Naive thymus-derived CD8-positive, alpha-beta T cell (primary cell): ENCODE measurements around the gene ADSS1. TPM values are rescaled to one million over a fixed set of nuclear protein-coding genes. Genes with fewer than 3 reads are reported as not detected.

Experiments
- ATAC-seq, 2 donors: fragments of 150-1000 bp; cut with Tn5 transposase in 1 of 2; sonication (Bioruptor Pico), chemical (Tn5 transposase) in 1 of 2; 1 replicate in 1 of 2; 2 replicates in 1 of 2; pipeline ENCODE4 v1.10.0; 2021; ENCODE audit warnings: mild to moderate bottlenecking in 2 of 2, moderate library complexity in 2 of 2
- POLR2A ChIA-PET: fragments of 350-600 bp; sonication (Branson Sonifier 250); formaldehyde crosslinking; loops from one replicate; lab custom pipeline; 2021; ENCODE audit warnings: antibody characterized with exemption; lab: Charles Lee
- DNase-seq, 10 donors: peaks; one replicate each; pipeline versions ENCODE4 v3.0.0 to v3.0.0-alpha.2; 2020 to 2022
- H3K27ac Mint-ChIP-seq, 10 donors: one replicate each; pipeline ENCODE4 v1.8.0; 2020 to 2022; ENCODE audit warnings: mild to moderate bottlenecking in 10 of 10, mixed read lengths in 10 of 10, moderate library complexity in 4 of 10, inconsistent platforms in 1 of 10
- H3K27me3 Mint-ChIP-seq, 5 donors: one replicate each; pipeline ENCODE4 v1.8.0; 2021 to 2022; ENCODE audit warnings: mixed read lengths in 5 of 5
- H3K36me3 Mint-ChIP-seq, 3 donors: one replicate each; pipeline ENCODE4 v1.8.0; 2020 to 2022; ENCODE audit warnings: mixed read lengths in 3 of 3, mild to moderate bottlenecking in 2 of 3, inconsistent platforms in 1 of 3
- H3K4me1 Mint-ChIP-seq, 4 donors: one replicate each; pipeline ENCODE4 v1.8.0; 2021 to 2022; ENCODE audit warnings: mixed read lengths in 4 of 4
- H3K4me3 Mint-ChIP-seq, 10 donors: one replicate each; pipeline ENCODE4 v1.8.0; 2020 to 2022; ENCODE audit warnings: mild to moderate bottlenecking in 10 of 10, mixed read lengths in 10 of 10, moderate library complexity in 6 of 10, inconsistent platforms in 1 of 10
- H3K9me3 Mint-ChIP-seq, 9 donors: one replicate each; pipeline ENCODE4 v1.8.0; 2020 to 2022; ENCODE audit warnings: mixed read lengths in 9 of 9, mild to moderate bottlenecking in 3 of 9, inconsistent platforms in 1 of 9, moderate library complexity in 1 of 9
- microRNA-seq: library from miRNA; unstranded; fragments of <30 nt; microRNA quantifications from one replicate; pipeline ENCODE4 v1.2.0, GENCODE V29; 2022; ENCODE audit warnings: borderline microRNAs expressed
- polyA plus RNA-seq, 3 donors: library from polyadenylated mRNA; unstranded; fragments of 300-500 nt; fragmentation: Illumina TruSeq; gene quantifications; one replicate each; pipeline ENCODE4 v1.2.3, GENCODE V29; 2021
- total RNA-seq, 8 experiments: library from RNA in 2 of 8; stranded (reverse) in 2 of 8; gene quantifications; one replicate each; pipeline ENCODE4 v1.2.3 and lab custom pipeline; 2021 to 2026

Gene ADSS1
- total and polyA plus RNA-seq, 5 experiments from 2014 or later = 0.61 to 5.5 (median 3.1) TPM

DNA sequence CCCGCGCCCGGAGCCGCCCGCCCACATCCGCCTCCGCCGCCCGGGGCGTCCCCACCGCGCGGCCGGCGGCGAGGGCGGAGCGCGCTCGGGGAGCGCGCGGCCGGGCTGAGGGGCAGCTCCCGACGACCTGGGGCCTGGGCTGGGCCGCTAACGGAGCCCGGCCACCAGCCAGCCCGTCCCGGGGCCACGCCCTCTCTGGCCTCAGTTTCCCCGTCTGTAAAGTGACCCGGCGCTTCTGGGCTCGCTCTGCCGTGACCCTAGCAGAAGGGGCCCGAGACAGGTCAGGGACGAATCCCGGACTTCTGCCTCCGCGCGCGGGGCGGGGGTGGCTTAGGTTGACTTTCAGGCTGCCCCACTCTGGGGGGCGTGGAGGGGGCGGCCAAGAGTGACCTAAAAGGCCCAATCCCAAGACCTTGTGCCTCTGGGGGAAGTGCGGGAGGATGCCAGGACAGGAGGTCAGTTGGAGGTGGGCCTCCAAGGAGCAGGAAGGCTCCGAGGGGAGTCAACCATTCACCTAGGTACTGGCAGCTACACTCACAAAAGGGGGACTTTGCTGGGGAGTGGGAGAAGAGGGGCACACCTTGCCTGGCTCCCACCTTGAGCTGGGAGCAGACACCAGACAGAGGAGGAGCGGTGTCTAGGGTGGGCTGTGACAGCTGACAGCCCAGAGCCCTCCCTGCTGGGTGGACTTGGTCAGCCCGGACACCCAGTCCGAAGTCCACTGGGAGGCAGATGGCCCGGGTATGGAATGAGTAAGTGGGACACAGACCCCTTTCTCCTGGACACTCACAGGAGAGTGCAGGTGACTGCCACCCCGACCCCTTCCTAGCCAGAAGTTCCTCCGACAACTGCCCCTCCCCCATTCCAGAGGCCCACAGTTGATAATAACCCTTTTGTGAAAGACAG lies 72.0 kb downstream of the ADSS1 start:
- POLR2A ChIA-PET = interaction anchor here (1.5 kb wide), 1 partner anchor 43 kb away, joined by 5 read pairs; the partner anchor contains the start of gene SIVA1
- Mint-ChIP-seq H3K27ac (peak overlapping the region; percentile 19 to 93 (median 86)), H3K4me3 (peak overlapping the region; percentile 64 to 87 (median 74)), H3K27me3 (no peaks in the 10 kb centered on the region), H3K4me1 (peaks cover 19 to 56% (median 52%) of the 10 kb centered on the region in 4 donors), H3K9me3 (no peaks in the 10 kb centered on the region), H3K36me3 (peaks cover 0 to 3% (median 0%) of the 10 kb centered on the region in 3 donors)
- DNase-seq (peak in 5 of 10 donors; percentile 30 to 71 (median 54)), ATAC-seq (peak; percentile 52 to 56)

DNA sequence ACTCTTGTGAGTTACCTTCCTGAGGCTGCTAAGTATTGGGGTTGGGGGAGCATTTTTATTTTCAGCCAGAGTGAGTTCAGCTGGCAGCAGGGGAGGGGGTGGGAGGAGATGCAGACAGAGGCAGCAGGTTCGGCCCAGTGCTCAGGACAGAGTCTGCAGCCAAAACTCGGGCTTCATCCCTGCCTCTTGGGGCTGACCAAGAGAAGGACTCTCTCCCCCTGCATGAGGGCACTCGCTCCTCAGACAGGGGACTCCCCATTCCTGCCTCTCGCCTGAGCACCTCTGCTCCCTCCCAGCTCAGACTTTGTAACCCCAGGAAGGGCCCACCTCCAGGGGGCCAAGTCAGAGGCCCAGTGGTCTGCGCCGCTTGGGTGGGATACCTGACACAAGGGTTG lies 72.7 kb downstream of the ADSS1 start:
- ATAC-seq (no peak), DNase-seq (no peak)
- Mint-ChIP-seq H3K4me3 (peak overlapping the region; percentile 64 to 87 (median 74)), H3K9me3 (no peaks in the 10 kb centered on the region), H3K27ac (peak overlapping the region; percentile 19 to 93 (median 86)), H3K36me3 (no peaks in the 10 kb centered on the region), H3K27me3 (no peaks in the 10 kb centered on the region), H3K4me1 (peaks cover 16 to 55% (median 51%) of the 10 kb centered on the region in 4 donors)
- POLR2A ChIA-PET = interaction anchor here (1.5 kb wide), 1 partner anchor 44 kb away, joined by 5 read pairs; the partner anchor contains the start of gene SIVA1

Small RNA genes lying within 50 kb of the gene (microRNA-seq; reads per million reads assigned to microRNA genes)
- not detected for gene MIR4710

Other genes starting within 250 kb of the ADSS1 start
- not detected for gene C14orf180, start 144.5 kb upstream of the ADSS1 start, total RNA-seq
- gene C14orf180, start 144.5 kb upstream of the ADSS1 start, polyA plus RNA-seq = not detected
- not detected for gene TMEM179, start 119.5 kb upstream of the ADSS1 start, total RNA-seq
- not detected for gene TMEM179, start 119.5 kb upstream of the ADSS1 start, polyA plus RNA-seq
- 100 to 1,000 TPM; 114 to 121 TPM for gene INF2, start 34.6 kb upstream of the ADSS1 start, total RNA-seq
- 1 to 10 TPM; 1.8 to 7.6 (median 5.1) TPM for gene INF2, start 34.6 kb upstream of the ADSS1 start, polyA plus RNA-seq
- 10 to 100 TPM; 75.4 to 82.5 TPM for gene SIVA1, start 28.9 kb downstream of the ADSS1 start, total RNA-seq
- 100 to 1,000 TPM; 248 to 297 (median 283) TPM for gene SIVA1, start 28.9 kb downstream of the ADSS1 start, polyA plus RNA-seq
- 10 to 100 TPM; 88.9 to 95.7 TPM for gene AKT1, start 71.5 kb downstream of the ADSS1 start, total RNA-seq
- gene AKT1, start 71.5 kb downstream of the ADSS1 start, polyA plus RNA-seq = 10 to 100 TPM in 2 of 3 donors, 1 to 10 TPM in 1; 8.9 to 33.4 (median 23.1) TPM
- 1 to 10 TPM; 8.6 to 9.6 TPM for gene ZBTB42, start 76.9 kb downstream of the ADSS1 start, total RNA-seq
- 1 to 10 TPM; 1.0 to 1.8 (median 1.6) TPM for gene ZBTB42, start 76.9 kb downstream of the ADSS1 start, polyA plus RNA-seq
- gene CEP170B, start 141.0 kb downstream of the ADSS1 start, total RNA-seq = 1 to 10 TPM; 4.6 to 4.8 TPM
- under 1 TPM in 2 of 3 donors, not detected in 1; 0.03 to 0.05 TPM for gene CEP170B, start 141.0 kb downstream of the ADSS1 start, polyA plus RNA-seq
- 1 to 10 TPM; 1.2 to 2.2 TPM for gene PLD4, start 200.7 kb downstream of the ADSS1 start, total RNA-seq
- gene PLD4, start 200.7 kb downstream of the ADSS1 start, polyA plus RNA-seq = under 1 TPM in 2 of 3 donors, not detected in 1; 0.08 to 0.13 TPM